Measurements from ENCODE around the gene CDRT4. TPM values are rescaled to one million over a fixed set of nuclear protein-coding genes. Genes with fewer than 3 reads are reported as not detected.
A peak's percentile ranks its signal among the peaks of the same experiment; 100 is the strongest.
"Not testable (repeated sequence)": the region's sequence is repeated elsewhere in the genome, so short reads cannot be mapped to it uniquely, and the experiment has no call there.

Gene CDRT4
- polyA plus RNA-seq, 4 donors: 5.1 to 24.3 (median 6.1) TPM

- no peak for DNase-seq
- FAIRE-seq: no peak
- 74 to 96% (median 89%) methylated on average over 3 of the region's 3 CpGs for WGBS, 3 donors
- peaks cover 0 to 5% (median 3%) of the 10 kb centered on the region in 3 donors for H3K36me3 ChIP-seq (ENCODE audit: control insufficient read depth in 3 of 3, insufficient read depth in 2 of 3, low read depth in 1 of 3, low read length in 3 of 3)
- no peaks in the 10 kb centered on the region for H3K9me3 ChIP-seq (ENCODE audit: control insufficient read depth in 2 of 2, insufficient read depth in 1 of 2, low read depth in 1 of 2, low read length in 1 of 2)
- peaks cover 10 to 50% (median 14%) of the 10 kb centered on the region in 3 donors for H3K4me1 ChIP-seq (ENCODE audit: control insufficient read depth in 3 of 3, insufficient read depth in 2 of 3, low read depth in 1 of 3, low read length in 2 of 3)
- no peak overlapping the region for H3K4me3 ChIP-seq (ENCODE audit: low read depth in 1 of 3, low read length in 3 of 3)
- no peaks in the 10 kb centered on the region for H3K27me3 ChIP-seq (ENCODE audit: control insufficient read depth in 3 of 3, insufficient read depth in 3 of 3, low read length in 3 of 3)
- no peak overlapping the region for H3K27ac ChIP-seq (ENCODE audit: low read depth in 1 of 3, low read length in 2 of 3)
Measured at GRCh38 chr17:15440347-15440746, 27.1 kb downstream of the CDRT4 start.

- Histone ChIP-seq H3K27ac (ENCODE audit: low read depth in 1 of 3, low read length in 2 of 3) (peak overlapping the region in 2 of 3 donors; percentile 1 to 92), H3K4me1 (ENCODE audit: control insufficient read depth in 3 of 3, insufficient read depth in 2 of 3, low read depth in 1 of 3, low read length in 2 of 3) (peaks cover 10 to 60% (median 14%) of the 10 kb centered on the region in 3 donors)
- H3K36me3 ChIP-seq (ENCODE audit: control insufficient read depth in 3 of 3, insufficient read depth in 2 of 3, low read depth in 1 of 3, low read length in 3 of 3); H3K9me3 ChIP-seq (ENCODE audit: control insufficient read depth in 2 of 2, insufficient read depth in 1 of 2, low read depth in 1 of 2, low read length in 1 of 2); FAIRE-seq; H3K27me3 ChIP-seq (ENCODE audit: control insufficient read depth in 3 of 3, insufficient read depth in 3 of 3, low read length in 3 of 3); H3K4me3 ChIP-seq (ENCODE audit: low read depth in 1 of 3, low read length in 3 of 3): not testable (repeated sequence)
- peak in 1 of 2 donors; percentile 38 for DNase-seq
- 58 to 65% (median 65%) methylated on average over 8 of the region's 8 CpGs for WGBS, 3 donors
Measured at GRCh38 chr17:15439205-15439985, 28.0 kb downstream of the CDRT4 start.

DNA sequence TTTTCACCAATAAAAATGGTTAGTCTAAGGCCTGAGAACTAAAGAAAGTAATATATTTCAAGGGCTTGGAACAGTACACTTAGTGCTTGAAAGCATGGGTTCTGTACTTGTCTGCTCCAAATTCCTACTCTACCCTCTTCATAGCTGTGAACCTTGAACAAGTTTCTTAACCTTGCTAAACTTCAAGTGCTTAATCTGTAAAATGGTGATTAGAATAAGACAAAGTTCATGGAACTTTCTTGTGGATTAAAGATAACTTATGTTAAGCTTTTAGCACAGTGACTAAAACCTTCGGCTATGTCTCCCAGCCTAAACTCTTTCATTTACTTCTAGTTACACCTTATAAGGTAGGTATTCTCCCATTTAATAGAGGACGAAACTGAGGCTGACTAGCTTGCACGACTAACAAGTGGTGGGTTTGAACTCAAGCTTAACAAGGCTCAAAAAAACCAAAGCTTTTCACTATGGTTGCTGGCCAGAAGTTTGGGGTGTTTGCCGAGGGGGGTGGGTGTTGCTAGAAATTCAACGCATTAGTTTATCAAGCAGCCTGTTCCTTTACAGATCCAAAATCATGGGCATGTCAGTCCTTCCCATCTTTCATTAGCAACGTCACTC lies 28.8 kb downstream of the CDRT4 start:
- Histone ChIP-seq H3K27ac (ENCODE audit: low read depth in 1 of 3, low read length in 2 of 3) (peak overlapping the region; percentile 11 to 92 (median 63)), H3K9me3 (ENCODE audit: control insufficient read depth in 2 of 2, insufficient read depth in 1 of 2, low read depth in 1 of 2, low read length in 1 of 2) (no peaks in the 10 kb centered on the region), H3K36me3 (ENCODE audit: control insufficient read depth in 3 of 3, insufficient read depth in 2 of 3, low read depth in 1 of 3, low read length in 3 of 3) (peaks cover 0 to 5% (median 3%) of the 10 kb centered on the region in 3 donors), H3K4me1 (ENCODE audit: control insufficient read depth in 3 of 3, insufficient read depth in 2 of 3, low read depth in 1 of 3, low read length in 2 of 3) (peaks cover 10 to 68% (median 15%) of the 10 kb centered on the region in 3 donors), H3K27me3 (ENCODE audit: control insufficient read depth in 3 of 3, insufficient read depth in 3 of 3, low read length in 3 of 3) (no peaks in the 10 kb centered on the region), H3K4me3 (ENCODE audit: low read depth in 1 of 3, low read length in 3 of 3) (no peak overlapping the region)
- 28 to 74% (median 46%) methylated on average over 6 of the region's 6 CpGs for WGBS, 3 donors
- no peak for FAIRE-seq
- peak; percentile 50 to 77 for DNase-seq

DNA sequence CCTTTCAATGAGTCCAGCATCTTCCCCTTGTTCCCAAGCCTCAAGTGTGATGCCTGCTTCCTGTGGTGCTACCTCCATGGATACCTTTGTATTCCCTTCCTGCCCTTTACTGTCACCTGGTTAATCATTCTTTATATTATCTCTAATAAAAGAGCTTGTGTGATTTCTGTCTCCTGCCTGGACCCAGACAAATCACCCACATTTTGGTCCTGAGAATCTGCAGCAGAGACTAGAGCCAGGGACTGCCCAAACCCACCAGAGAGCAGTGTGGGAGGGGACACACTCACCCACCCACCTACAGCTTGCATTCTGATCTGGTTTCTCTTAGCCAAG lies 30.2 kb downstream of the CDRT4 start:
- Histone ChIP-seq H3K27ac (ENCODE audit: low read depth in 1 of 3, low read length in 2 of 3) (peak overlapping the region; percentile 77 to 92 (median 79)), H3K4me1 (ENCODE audit: control insufficient read depth in 3 of 3, insufficient read depth in 2 of 3, low read depth in 1 of 3, low read length in 2 of 3) (peaks cover 14 to 80% (median 18%) of the 10 kb centered on the region in 3 donors), H3K27me3 (ENCODE audit: control insufficient read depth in 3 of 3, insufficient read depth in 3 of 3, low read length in 3 of 3) (no peaks in the 10 kb centered on the region), H3K4me3 (ENCODE audit: low read depth in 1 of 3, low read length in 3 of 3) (no peak overlapping the region), H3K36me3 (ENCODE audit: control insufficient read depth in 3 of 3, insufficient read depth in 2 of 3, low read depth in 1 of 3, low read length in 3 of 3) (peaks cover 0 to 5% (median 3%) of the 10 kb centered on the region in 3 donors), H3K9me3 (ENCODE audit: control insufficient read depth in 2 of 2, insufficient read depth in 1 of 2, low read depth in 1 of 2, low read length in 1 of 2) (no peaks in the 10 kb centered on the region)
- DNase-seq (peak; percentile 71 to 81), FAIRE-seq (no peak)

- DNase-seq (peak; percentile 86 to 88), FAIRE-seq (no peak)
- Histone ChIP-seq H3K4me3 (ENCODE audit: low read depth in 1 of 3, low read length in 3 of 3) (no peak overlapping the region), H3K36me3 (ENCODE audit: control insufficient read depth in 3 of 3, insufficient read depth in 2 of 3, low read depth in 1 of 3, low read length in 3 of 3) (peaks cover 0 to 8% (median 3%) of the 10 kb centered on the region in 3 donors), H3K4me1 (ENCODE audit: control insufficient read depth in 3 of 3, insufficient read depth in 2 of 3, low read depth in 1 of 3, low read length in 2 of 3) (peaks cover 14 to 86% (median 18%) of the 10 kb centered on the region in 3 donors), H3K27ac (ENCODE audit: low read depth in 1 of 3, low read length in 2 of 3) (peak overlapping the region; percentile 77 to 92 (median 79)), H3K27me3 (ENCODE audit: control insufficient read depth in 3 of 3, insufficient read depth in 3 of 3, low read length in 3 of 3) (no peaks in the 10 kb centered on the region), H3K9me3 (ENCODE audit: control insufficient read depth in 2 of 2, insufficient read depth in 1 of 2, low read depth in 1 of 2, low read length in 1 of 2) (no peaks in the 10 kb centered on the region)
- WGBS, 3 donors: 18 to 34% (median 25%) methylated on average over 3 of the region's 3 CpGs
Measured at GRCh38 chr17:15436473-15437302, 30.7 kb downstream of the CDRT4 start.

DNA sequence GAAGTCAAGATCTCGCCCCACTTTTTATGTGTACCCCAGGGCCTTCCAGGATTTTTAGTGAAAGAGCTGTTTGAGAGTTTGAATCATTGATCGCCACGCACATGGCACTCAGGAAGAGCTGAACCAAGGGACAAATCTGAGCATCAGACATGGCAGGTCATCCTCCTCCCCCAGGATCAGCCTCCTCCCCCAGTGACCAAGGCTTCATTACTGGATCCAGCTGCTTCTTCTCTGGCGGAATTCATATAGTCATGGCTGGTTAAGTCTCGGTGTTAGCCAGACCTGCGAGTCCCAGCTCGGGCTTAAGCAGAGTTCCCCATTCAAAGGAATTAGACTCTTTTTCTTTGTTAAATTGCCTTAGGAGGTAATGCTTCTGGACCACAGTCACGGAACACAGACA lies 32.5 kb downstream of the CDRT4 start:
- Histone ChIP-seq H3K4me1 (ENCODE audit: control insufficient read depth in 3 of 3, insufficient read depth in 2 of 3, low read depth in 1 of 3, low read length in 2 of 3) (peaks cover 14 to 75% (median 16%) of the 10 kb centered on the region in 3 donors), H3K27ac (ENCODE audit: low read depth in 1 of 3, low read length in 2 of 3) (peak overlapping the region in 2 of 3 donors; percentile 32 to 63), H3K9me3 (ENCODE audit: control insufficient read depth in 2 of 2, insufficient read depth in 1 of 2, low read depth in 1 of 2, low read length in 1 of 2) (no peaks in the 10 kb centered on the region), H3K36me3 (ENCODE audit: control insufficient read depth in 3 of 3, insufficient read depth in 2 of 3, low read depth in 1 of 3, low read length in 3 of 3) (peaks cover 0 to 8% (median 3%) of the 10 kb centered on the region in 3 donors), H3K4me3 (ENCODE audit: low read depth in 1 of 3, low read length in 3 of 3) (no peak overlapping the region), H3K27me3 (ENCODE audit: control insufficient read depth in 3 of 3, insufficient read depth in 3 of 3, low read length in 3 of 3) (no peaks in the 10 kb centered on the region)
- WGBS, 3 donors: 93 to 99% (median 98%) methylated on average over 8 of the region's 8 CpGs
- FAIRE-seq: no peak
- DNase-seq: no peak

DNA sequence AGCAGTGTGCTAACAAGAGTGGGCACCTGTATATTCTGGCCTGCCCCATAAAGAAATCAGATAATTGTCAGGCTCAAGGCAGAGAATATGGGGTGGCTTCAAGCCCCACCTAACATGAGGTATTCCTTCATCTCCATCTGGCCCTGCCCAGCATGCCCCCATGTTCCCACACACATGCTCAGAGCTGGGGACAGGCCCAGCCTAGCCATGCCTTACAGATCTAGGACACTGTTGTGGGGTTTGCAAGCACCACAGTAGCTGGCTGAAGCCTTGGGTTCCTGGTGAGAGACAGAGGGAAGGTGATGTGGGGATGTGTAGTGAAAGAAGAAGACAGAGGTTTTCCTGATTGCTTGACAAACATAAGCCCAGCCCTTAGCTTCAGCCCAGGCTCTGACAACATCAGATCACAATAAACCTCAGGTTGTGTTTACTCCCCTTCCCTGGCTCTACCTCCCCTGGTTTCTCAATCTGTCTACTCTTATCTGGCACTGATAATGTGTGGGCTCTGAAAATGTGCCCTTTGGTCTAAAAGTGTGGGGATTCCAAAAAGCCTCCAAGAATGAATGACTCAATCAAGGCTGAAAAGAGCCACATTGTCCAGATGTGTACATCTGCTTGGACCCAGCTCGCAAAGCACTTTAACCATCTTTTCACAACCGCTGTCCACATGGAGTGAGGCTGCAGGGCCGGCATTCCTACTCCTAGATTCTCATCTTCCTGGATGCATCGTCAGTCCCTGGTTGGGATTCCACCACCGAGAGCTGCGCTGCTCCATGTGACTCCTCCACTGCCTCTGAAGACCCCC lies 34.4 kb downstream of the CDRT4 start:
- WGBS, 3 donors: 53 to 59% (median 54%) methylated on average over 6 of the region's 6 CpGs
- peaks cover 0 to 8% (median 3%) of the 10 kb centered on the region in 3 donors for H3K36me3 ChIP-seq (ENCODE audit: control insufficient read depth in 3 of 3, insufficient read depth in 2 of 3, low read depth in 1 of 3, low read length in 3 of 3)
- DNase-seq (peak; percentile 77 to 79), FAIRE-seq (no peak)
- H3K9me3 ChIP-seq (ENCODE audit: control insufficient read depth in 2 of 2, insufficient read depth in 1 of 2, low read depth in 1 of 2, low read length in 1 of 2): no peaks in the 10 kb centered on the region
- H3K4me1 ChIP-seq (ENCODE audit: control insufficient read depth in 3 of 3, insufficient read depth in 2 of 3, low read depth in 1 of 3, low read length in 2 of 3): peaks cover 14 to 61% (median 16%) of the 10 kb centered on the region in 3 donors
- no peak overlapping the region for H3K4me3 ChIP-seq (ENCODE audit: low read depth in 1 of 3, low read length in 3 of 3)
- peak overlapping the region; percentile 2 to 81 (median 75) for H3K27ac ChIP-seq (ENCODE audit: low read depth in 1 of 3, low read length in 2 of 3)
- no peaks in the 10 kb centered on the region for H3K27me3 ChIP-seq (ENCODE audit: control insufficient read depth in 3 of 3, insufficient read depth in 3 of 3, low read length in 3 of 3)

Data from small intestine (tissue), 7 donors.